Astrocyte (in vitro differentiated cells and primary cell): ENCODE data around the gene SIAH3. TPM values are rescaled to one million over a fixed set of nuclear protein-coding genes. Genes with fewer than 3 reads are reported as not detected.

Experiments
- DNase-seq: peaks from one replicate; pipeline ENCODE4 v3.0.0-alpha.2; 2010; ENCODE audit warnings: low read depth
- FAIRE-seq: peaks from 2 replicates; lab custom pipeline; 2011; peaks lifted over from hg19 to GRCh38; lab: Jason Lieb, UNC
- H2AFZ ChIP-seq: 2 replicates; pipeline ENCODE4 v1.6.0; 2012; ENCODE audit warnings: low read depth, low read length, inconsistent platforms
- H3K27ac ChIP-seq: 2 replicates; pipeline ENCODE4 v1.5.1; 2011; ENCODE audit warnings: low read depth, low read length, inconsistent platforms
- H3K27me3 ChIP-seq: 2 replicates; pipeline ENCODE4 v1.6.0; 2011; ENCODE audit warnings: low read length, inconsistent platforms; ENCODE audit not compliant: insufficient read depth
- H3K36me3 ChIP-seq: 2 replicates; pipeline ENCODE4 v1.5.1; 2011; ENCODE audit warnings: low read length, inconsistent platforms; ENCODE audit not compliant: insufficient read depth
- H3K4me1 ChIP-seq: 2 replicates; pipeline ENCODE4 v1.5.1; 2011; ENCODE audit warnings: low read length, inconsistent platforms; ENCODE audit not compliant: insufficient read depth
- H3K4me2 ChIP-seq: 2 replicates; pipeline ENCODE4 v1.6.0; 2012; ENCODE audit warnings: low read length, inconsistent platforms
- H3K4me3 ChIP-seq: 2 replicates; pipeline ENCODE4 v1.5.1; 2011; ENCODE audit warnings: low read depth, mild to moderate bottlenecking, low read length, inconsistent platforms; ENCODE audit not compliant: insufficient read depth
- H3K79me2 ChIP-seq: 2 replicates; pipeline ENCODE4 v1.6.0; 2012; ENCODE audit warnings: mild to moderate bottlenecking, low read length, inconsistent platforms; ENCODE audit not compliant: insufficient read depth
- H3K9ac ChIP-seq: 2 replicates; pipeline ENCODE4 v1.6.0; 2012; ENCODE audit warnings: mild to moderate bottlenecking, low read length, inconsistent platforms
- H3K9me3 ChIP-seq: 2 replicates; pipeline ENCODE4 v1.5.1; 2012; ENCODE audit warnings: low read depth, mild to moderate bottlenecking, low read length, inconsistent platforms; ENCODE audit not compliant: insufficient read depth
- H4K20me1 ChIP-seq: 2 replicates; pipeline ENCODE4 v1.6.0; 2012; ENCODE audit warnings: low read length, inconsistent platforms; ENCODE audit not compliant: insufficient read depth
- H3K27ac Mint-ChIP-seq: one replicate; pipeline ENCODE4 v1.8.0; 2021; ENCODE audit warnings: mild to moderate bottlenecking, mixed read lengths; ENCODE audit not compliant: unreplicated experiment
- H3K27me3 Mint-ChIP-seq: one replicate; pipeline ENCODE4 v1.8.0; 2021; ENCODE audit warnings: low read depth, mixed read lengths; ENCODE audit not compliant: unreplicated experiment
- H3K36me3 Mint-ChIP-seq: one replicate; pipeline ENCODE4 v1.8.0; 2021; ENCODE audit warnings: low read depth, mixed read lengths; ENCODE audit not compliant: unreplicated experiment
- H3K4me1 Mint-ChIP-seq: one replicate; pipeline ENCODE4 v1.8.0; 2021; ENCODE audit warnings: low read depth, mixed read lengths; ENCODE audit not compliant: unreplicated experiment
- H3K4me3 Mint-ChIP-seq: one replicate; pipeline ENCODE4 v1.8.0; 2021; ENCODE audit warnings: mild to moderate bottlenecking, moderate library complexity, mixed read lengths; ENCODE audit not compliant: unreplicated experiment
- H3K9me3 Mint-ChIP-seq: one replicate; pipeline ENCODE4 v1.8.0; 2021; ENCODE audit warnings: mild to moderate bottlenecking, mixed read lengths; ENCODE audit not compliant: unreplicated experiment
- CTCF ChIP-seq: IDR thresholded peaks from 2 replicates; pipeline ENCODE4 v1.5.1; 2011; ENCODE audit warnings: low read depth, mild to moderate bottlenecking, inconsistent platforms, low read length, moderate library complexity; ENCODE audit not compliant: insufficient read depth
- EZH2 ChIP-seq: IDR thresholded peaks from 2 replicates; pipeline ENCODE4 v1.6.1; 2012; ENCODE audit warnings: mild to moderate bottlenecking, low read length, inconsistent platforms; ENCODE audit not compliant: insufficient read depth
- total RNA-seq: library from RNA; stranded (reverse); gene quantifications from 2 replicates; pipeline ENCODE4 v1.2.1, GENCODE V29; 2021

SIAH3 gene
- total RNA-seq, 1 donor from 2014 or later, result 0.07 TPM

DNA sequence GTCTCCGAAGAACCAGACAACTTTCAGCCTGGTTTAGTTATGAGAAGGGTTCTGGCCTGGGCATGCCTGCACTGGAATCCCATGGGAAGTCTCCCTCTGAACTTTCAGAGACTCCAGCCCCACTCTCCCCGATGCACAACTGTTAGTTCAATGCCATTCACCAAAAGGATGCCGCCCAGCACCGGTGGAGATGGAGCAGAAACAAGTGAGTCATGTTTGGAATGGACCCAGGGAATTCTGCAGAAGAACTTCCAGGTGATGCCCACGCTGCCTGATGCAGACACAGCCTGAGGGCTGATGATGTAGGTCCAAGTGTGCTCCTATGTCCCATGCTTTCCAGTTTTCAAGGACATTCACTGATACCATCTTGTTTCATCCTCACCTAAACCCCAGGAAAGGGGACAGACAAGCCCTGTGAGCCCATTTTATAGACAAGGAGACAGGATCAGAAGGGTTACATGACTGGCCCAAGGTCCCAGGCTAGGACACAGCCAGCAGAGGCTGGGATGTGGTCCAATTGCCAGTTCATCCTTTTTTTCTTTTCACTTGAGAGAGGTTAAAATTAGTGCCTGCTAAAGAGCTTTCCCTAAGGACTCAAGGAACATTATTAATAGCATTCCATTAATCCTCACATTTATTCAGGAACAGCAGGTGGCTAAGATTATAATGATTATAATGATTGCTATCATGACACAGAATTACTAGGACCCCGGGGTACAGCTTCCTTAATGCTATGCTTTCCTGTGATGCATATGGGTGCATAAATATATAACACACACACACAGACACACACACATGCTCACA is 39.5 kb downstream of the SIAH3 start:
- H3K4me1 Mint-ChIP-seq, result no peaks in the 10 kb centered on the region
- Histone ChIP-seq H3K27ac (no peak overlapping the region), H3K9ac (no peak overlapping the region), H3K27me3 (no peaks in the 10 kb centered on the region), H3K36me3 (no peaks in the 10 kb centered on the region), H4K20me1 (no peaks in the 10 kb centered on the region), H3K79me2 (no peaks in the 10 kb centered on the region), H3K4me2 (no peak overlapping the region), H2AFZ (no peak overlapping the region), H3K9me3 (no peaks in the 10 kb centered on the region), H3K4me3 (no peak overlapping the region), H3K4me1 (no peaks in the 10 kb centered on the region)
- peaks cover 1% of the 10 kb centered on the region for H3K36me3 Mint-ChIP-seq
- peaks cover 3% of the 10 kb centered on the region for H3K27me3 Mint-ChIP-seq
- H3K9me3 Mint-ChIP-seq, result no peaks in the 10 kb centered on the region
- no peak for TF ChIP-seq CTCF
- FAIRE-seq (peak; percentile 9), DNase-seq (no peak)
- no peak overlapping the region for H3K27ac Mint-ChIP-seq
- H3K4me3 Mint-ChIP-seq, result no peak overlapping the region

DNA sequence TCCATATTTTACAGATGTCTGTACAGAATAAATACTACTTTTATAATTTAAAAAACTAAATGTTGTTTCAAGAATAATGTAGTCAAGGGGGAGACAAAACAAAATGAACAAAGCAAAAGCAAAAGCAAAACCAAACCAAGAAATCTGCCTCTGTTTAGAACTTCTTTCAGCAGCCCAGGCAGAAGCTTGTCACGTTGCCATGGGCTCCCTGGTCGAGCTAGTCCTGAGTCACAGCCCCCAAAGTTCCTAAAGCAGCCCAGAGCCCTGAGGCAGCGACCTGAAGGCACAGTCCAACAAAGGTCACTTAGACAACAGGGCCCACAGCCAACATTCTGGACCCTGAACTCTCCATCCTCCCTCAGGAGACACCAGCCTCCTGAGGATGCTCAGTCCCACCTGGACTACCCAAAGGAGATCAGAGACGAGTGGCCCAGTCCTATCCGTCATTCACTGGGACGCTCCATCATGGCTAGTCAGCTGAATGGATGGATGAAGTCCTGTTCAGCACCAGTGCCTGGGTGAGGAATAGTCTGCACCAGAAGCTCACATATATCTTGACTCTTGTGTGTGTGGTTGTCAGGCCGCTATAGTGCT is 41.7 kb downstream of the SIAH3 start:
- Histone ChIP-seq H3K4me2 (no peak overlapping the region), H3K9ac (no peak overlapping the region), H3K36me3 (no peaks in the 10 kb centered on the region), H2AFZ (no peak overlapping the region), H3K27me3 (no peaks in the 10 kb centered on the region), H3K27ac (no peak overlapping the region), H3K4me1 (no peaks in the 10 kb centered on the region), H4K20me1 (no peaks in the 10 kb centered on the region), H3K79me2 (no peaks in the 10 kb centered on the region), H3K4me3 (no peak overlapping the region), H3K9me3 (no peaks in the 10 kb centered on the region)
- peak overlapping the region; percentile 54 for H3K27ac Mint-ChIP-seq
- no peaks in the 10 kb centered on the region for H3K4me1 Mint-ChIP-seq
- H3K36me3 Mint-ChIP-seq, result peaks cover 1% of the 10 kb centered on the region
- TF ChIP-seq CTCF, result no peak
- no peak for TF ChIP-seq EZH2
- H3K4me3 Mint-ChIP-seq, result no peak overlapping the region
- DNase-seq (no peak), FAIRE-seq (no peak)
- peaks cover 3% of the 10 kb centered on the region for H3K27me3 Mint-ChIP-seq
- no peaks in the 10 kb centered on the region for H3K9me3 Mint-ChIP-seq

DNA sequence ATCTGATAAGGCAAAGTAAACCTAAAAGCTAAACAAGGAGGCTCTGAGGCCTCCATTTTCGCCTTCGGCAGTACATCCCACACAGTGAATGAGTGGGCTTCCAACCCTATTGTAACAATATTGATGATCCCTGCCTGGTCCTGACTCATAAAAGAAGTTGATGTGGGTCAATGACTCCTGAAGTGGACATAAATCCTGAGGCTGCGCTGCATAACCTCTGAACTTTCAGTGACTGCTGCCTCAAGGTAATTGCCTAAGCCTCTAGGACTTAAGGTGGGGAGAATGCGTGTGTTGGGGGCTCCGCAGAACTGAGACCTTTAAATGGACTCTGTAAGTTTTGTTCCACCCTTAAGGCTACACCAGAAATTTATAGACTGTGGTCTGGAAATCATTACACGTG is 42.6 kb downstream of the SIAH3 start:
- H3K36me3 Mint-ChIP-seq, result peaks cover 1% of the 10 kb centered on the region
- Histone ChIP-seq H3K4me3 (no peak overlapping the region), H3K9me3 (no peaks in the 10 kb centered on the region), H4K20me1 (no peaks in the 10 kb centered on the region), H3K9ac (no peak overlapping the region), H3K4me2 (no peak overlapping the region), H3K27ac (no peak overlapping the region), H3K4me1 (no peaks in the 10 kb centered on the region), H3K27me3 (no peaks in the 10 kb centered on the region), H2AFZ (no peak overlapping the region), H3K36me3 (no peaks in the 10 kb centered on the region), H3K79me2 (no peaks in the 10 kb centered on the region)
- FAIRE-seq (no peak), DNase-seq (no peak)
- no peak overlapping the region for H3K4me3 Mint-ChIP-seq
- no peaks in the 10 kb centered on the region for H3K9me3 Mint-ChIP-seq
- no peaks in the 10 kb centered on the region for H3K4me1 Mint-ChIP-seq
- TF ChIP-seq CTCF (no peak), EZH2 (no peak)
- peaks cover 3% of the 10 kb centered on the region for H3K27me3 Mint-ChIP-seq
- H3K27ac Mint-ChIP-seq, result no peak overlapping the region
